ENCODE measurements around the gene VAPB. TPM values are rescaled to one million over a fixed set of nuclear protein-coding genes. Genes with fewer than 3 reads are reported as not detected.

VAPB gene
- total and polyA plus RNA-seq, 4 experiments from 2014 or later, result 27.6 to 40.1 (median 33.0) TPM

GRCh38 chr20:58475466-58475865 is 86.4 kb downstream of the VAPB start:
- Mint-ChIP-seq H3K4me1 (peaks cover 0 to 4% (median 0%) of the 10 kb centered on the region in 4 donors), H3K36me3 (peaks cover 0 to 4% of the 10 kb centered on the region in 2 donors), H3K4me3 (no peak overlapping the region), H3K27me3 (peaks cover 0 to 1% of the 10 kb centered on the region in 2 donors), H3K9me3 (peaks cover 0 to 12% (median 5%) of the 10 kb centered on the region in 8 donors), H3K27ac (no peak overlapping the region)
- Histone ChIP-seq H3K27me3 (ENCODE audit: insufficient read depth, low read length) (no peaks in the 10 kb centered on the region), H3K9me3 (ENCODE audit: control insufficient read depth in 1 of 2, low read length in 2 of 2) (no peaks in the 10 kb centered on the region), H3K4me3 (ENCODE audit: low read length in 2 of 2) (no peak overlapping the region), H3K36me3 (ENCODE audit: insufficient read depth, low read length) (no peaks in the 10 kb centered on the region), H3K27ac (ENCODE audit: low read depth, low read length) (no peak overlapping the region), H3K4me1 (ENCODE audit: insufficient read depth, low read length) (no peaks in the 10 kb centered on the region)
- POLR2A ChIA-PET (ENCODE audit: partially characterized antibody), result no interaction called here
- DNase-seq, result no peak
- intact Hi-C loops (cut with micrococcal nuclease), result no loop called here
- CTCF ChIA-PET (ENCODE audit: partially characterized antibody), result no interaction called here

- peaks cover 0 to 7% of the 10 kb centered on the region in 2 donors for H3K36me3 Mint-ChIP-seq
- Histone ChIP-seq H3K27ac (ENCODE audit: low read depth, low read length) (no peak overlapping the region), H3K9me3 (ENCODE audit: control insufficient read depth in 1 of 2, low read length in 2 of 2) (no peaks in the 10 kb centered on the region), H3K36me3 (ENCODE audit: insufficient read depth, low read length) (no peaks in the 10 kb centered on the region), H3K27me3 (ENCODE audit: insufficient read depth, low read length) (no peaks in the 10 kb centered on the region), H3K4me1 (ENCODE audit: insufficient read depth, low read length) (no peaks in the 10 kb centered on the region), H3K4me3 (ENCODE audit: low read length in 2 of 2) (no peak overlapping the region)
- H3K27me3 Mint-ChIP-seq, result peaks cover 4 to 6% of the 10 kb centered on the region in 2 donors
- intact Hi-C loops (cut with micrococcal nuclease), result no loop called here
- H3K4me1 Mint-ChIP-seq, result peaks cover 0 to 7% (median 2%) of the 10 kb centered on the region in 4 donors
- CTCF ChIA-PET (ENCODE audit: partially characterized antibody), result no interaction called here
- H3K9me3 Mint-ChIP-seq, result peaks cover 0 to 12% (median 5%) of the 10 kb centered on the region in 8 donors
- no peak for DNase-seq
- no peak overlapping the region for H3K4me3 Mint-ChIP-seq
- no peak overlapping the region for H3K27ac Mint-ChIP-seq
- POLR2A ChIA-PET (ENCODE audit: partially characterized antibody), result no interaction called here
Observed at GRCh38 chr20:58478141-58478805, 89.2 kb downstream of the VAPB start.

- Mint-ChIP-seq H3K4me1 (peaks cover 0 to 7% (median 2%) of the 10 kb centered on the region in 4 donors), H3K36me3 (peaks cover 1 to 12% of the 10 kb centered on the region in 2 donors), H3K9me3 (peaks cover 0 to 19% (median 11%) of the 10 kb centered on the region in 8 donors), H3K27me3 (peaks cover 5 to 6% of the 10 kb centered on the region in 2 donors), H3K27ac (no peak overlapping the region), H3K4me3 (no peak overlapping the region)
- Histone ChIP-seq H3K9me3 (ENCODE audit: control insufficient read depth in 1 of 2, low read length in 2 of 2) (no peaks in the 10 kb centered on the region), H3K4me3 (ENCODE audit: low read length in 2 of 2) (no peak overlapping the region), H3K27me3 (ENCODE audit: insufficient read depth, low read length) (no peaks in the 10 kb centered on the region), H3K27ac (ENCODE audit: low read depth, low read length) (no peak overlapping the region), H3K36me3 (ENCODE audit: insufficient read depth, low read length) (no peaks in the 10 kb centered on the region), H3K4me1 (ENCODE audit: insufficient read depth, low read length) (no peaks in the 10 kb centered on the region)
- POLR2A ChIA-PET (ENCODE audit: partially characterized antibody), result no interaction called here
- DNase-seq, result no peak
- CTCF ChIA-PET (ENCODE audit: partially characterized antibody), result interaction anchor here (0.9 to 1.5 kb wide), 2 partner anchors 171 to 359 kb away, joined by 3 to 5 read pairs; partner anchors contain the start of gene STX16
- intact Hi-C loops (cut with micrococcal nuclease), result no loop called here
Observed at GRCh38 chr20:58479726-58480440, 90.9 kb downstream of the VAPB start.

GRCh38 chr20:58480551-58481336 is 91.7 kb downstream of the VAPB start:
- POLR2A ChIA-PET (ENCODE audit: partially characterized antibody), result interaction anchor here (1.7 kb wide), 1 partner anchor 171 kb away, joined by 7 read pairs; the partner anchor contains the start of gene STX16
- no peak overlapping the region for H3K4me3 ChIP-seq (ENCODE audit: low read length in 2 of 2)
- H3K9me3 Mint-ChIP-seq, result peaks cover 0 to 28% (median 16%) of the 10 kb centered on the region in 8 donors
- H3K27ac Mint-ChIP-seq, result no peak overlapping the region
- H3K36me3 Mint-ChIP-seq, result peaks cover 1 to 13% of the 10 kb centered on the region in 2 donors
- no peaks in the 10 kb centered on the region for H3K4me1 ChIP-seq (ENCODE audit: insufficient read depth, low read length)
- no peak for DNase-seq
- peaks cover 0 to 5% (median 2%) of the 10 kb centered on the region in 4 donors for H3K4me1 Mint-ChIP-seq
- H3K9me3 ChIP-seq (ENCODE audit: control insufficient read depth in 1 of 2, low read length in 2 of 2), result peaks cover 0 to 3% of the 10 kb centered on the region in 2 donors
- H3K36me3 ChIP-seq (ENCODE audit: insufficient read depth, low read length), result no peaks in the 10 kb centered on the region
- intact Hi-C loops (cut with micrococcal nuclease), result no loop called here
- CTCF ChIA-PET (ENCODE audit: partially characterized antibody), result interaction anchor here (0.6 to 1.7 kb wide), 6 partner anchors 15 to 372 kb away, joined by 3 to 9 read pairs (median 5); partner anchors contain the start of genes GNAS and STX16
- no peak overlapping the region for H3K27ac ChIP-seq (ENCODE audit: low read depth, low read length)
- H3K27me3 ChIP-seq (ENCODE audit: insufficient read depth, low read length), result no peaks in the 10 kb centered on the region
- no peak overlapping the region for H3K4me3 Mint-ChIP-seq
- H3K27me3 Mint-ChIP-seq, result peaks cover 5 to 6% of the 10 kb centered on the region in 2 donors

GRCh38 chr20:58481481-58482021 is 92.5 kb downstream of the VAPB start:
- Mint-ChIP-seq H3K27me3 (peaks cover 6 to 10% of the 10 kb centered on the region in 2 donors), H3K4me1 (peaks cover 0 to 4% (median 2%) of the 10 kb centered on the region in 4 donors)
- no peaks in the 10 kb centered on the region for H3K4me1 ChIP-seq (ENCODE audit: insufficient read depth, low read length)

GRCh38 chr20:58482416-58482815 is 93.4 kb downstream of the VAPB start:
- DNase-seq, result no peak
- intact Hi-C loops (cut with micrococcal nuclease), result no loop called here
- Histone ChIP-seq H3K9me3 (ENCODE audit: control insufficient read depth in 1 of 2, low read length in 2 of 2) (peaks cover 0 to 3% of the 10 kb centered on the region in 2 donors), H3K27ac (ENCODE audit: low read depth, low read length) (no peak overlapping the region), H3K27me3 (ENCODE audit: insufficient read depth, low read length) (no peaks in the 10 kb centered on the region), H3K4me1 (ENCODE audit: insufficient read depth, low read length) (no peaks in the 10 kb centered on the region), H3K4me3 (ENCODE audit: low read length in 2 of 2) (no peak overlapping the region), H3K36me3 (ENCODE audit: insufficient read depth, low read length) (no peaks in the 10 kb centered on the region)
- Mint-ChIP-seq H3K4me1 (peaks cover 0 to 4% (median 2%) of the 10 kb centered on the region in 4 donors), H3K27me3 (peaks cover 6 to 9% of the 10 kb centered on the region in 2 donors), H3K4me3 (no peak overlapping the region), H3K27ac (no peak overlapping the region), H3K36me3 (peaks cover 7 to 20% of the 10 kb centered on the region in 2 donors), H3K9me3 (peaks cover 0 to 42% (median 27%) of the 10 kb centered on the region in 8 donors)
- ChIA-PET POLR2A (ENCODE audit: partially characterized antibody) (interaction anchor here (1.7 kb wide), 1 partner anchor 169 kb away, joined by 7 read pairs; the partner anchor contains the start of gene STX16), CTCF (ENCODE audit: partially characterized antibody) (interaction anchor here (1.3 to 1.7 kb wide), 3 partner anchors 357 to 371 kb away, joined by 5 to 9 read pairs (median 5); partner anchors contain the start of gene GNAS)

More at GRCh38 chr20:58481481-58482021, 92.5 kb downstream of the VAPB start:
- DNase-seq, result peak in 3 of 5 donors; percentile 14 to 52 (median 35)
- H3K36me3 ChIP-seq (ENCODE audit: insufficient read depth, low read length), result no peaks in the 10 kb centered on the region
- peaks cover 0 to 36% (median 25%) of the 10 kb centered on the region in 8 donors for H3K9me3 Mint-ChIP-seq
- peaks cover 7 to 19% of the 10 kb centered on the region in 2 donors for H3K36me3 Mint-ChIP-seq
- peak overlapping the region in 1 of 8 donors; percentile 26 for H3K4me3 Mint-ChIP-seq
- intact Hi-C loops (cut with micrococcal nuclease), result no loop called here
- no peaks in the 10 kb centered on the region for H3K27me3 ChIP-seq (ENCODE audit: insufficient read depth, low read length)
- H3K9me3 ChIP-seq (ENCODE audit: control insufficient read depth in 1 of 2, low read length in 2 of 2), result peaks cover 0 to 3% of the 10 kb centered on the region in 2 donors
- POLR2A ChIA-PET (ENCODE audit: partially characterized antibody), result interaction anchor here (1.7 kb wide), 1 partner anchor 170 kb away, joined by 7 read pairs; the partner anchor contains the start of gene STX16
- no peak overlapping the region for H3K27ac Mint-ChIP-seq
- CTCF ChIA-PET (ENCODE audit: partially characterized antibody), result interaction anchor here (0.7 to 1.7 kb wide), 6 partner anchors 13 to 371 kb away, joined by 3 to 9 read pairs (median 5); partner anchors contain the start of genes GNAS and STX16
- H3K4me3 ChIP-seq (ENCODE audit: low read length in 2 of 2), result no peak overlapping the region
- H3K27ac ChIP-seq (ENCODE audit: low read depth, low read length), result no peak overlapping the region

All from CD4-positive, alpha-beta memory T cell (primary cell).